IPS DF 4.7 (cell line): Measurements from ENCODE around the gene OR56A4.
"Not testable (repeated sequence)": the region's sequence is repeated elsewhere in the genome, so short reads cannot be mapped to it uniquely, and the experiment has no call there.

Source experiments
- DNase-seq: peaks from one replicate; pipeline ENCODE4 v3.0.0-alpha.2; 2013; ENCODE audit warnings: low spot score; ENCODE audit errors: extremely low read depth

OR56A4 gene

DNA sequence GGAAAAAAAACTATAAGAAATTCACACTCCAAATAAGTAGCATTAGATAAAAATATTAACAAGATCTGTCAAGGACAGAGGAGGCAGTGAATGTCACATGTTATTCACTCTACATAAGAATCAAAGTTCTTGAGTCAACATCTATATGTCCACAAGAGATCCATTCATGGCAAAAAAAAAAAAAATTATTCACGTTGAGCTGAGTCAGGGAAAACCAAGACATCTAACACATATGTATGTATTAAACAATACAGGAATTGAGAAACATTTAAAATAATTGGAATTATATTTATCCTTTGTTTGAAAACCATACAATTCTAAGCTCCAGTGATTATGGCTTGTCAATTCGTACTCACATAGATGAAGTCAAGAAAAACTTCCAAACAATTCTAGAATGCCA lies 39.8 kb downstream of the OR56A4 start:
- DNase-seq = no peak

- DNase-seq = not testable (repeated sequence)
These were observed 45.9 kb downstream of the OR56A4 start for GRCh38 chr11:5960704-5961320.

- no peak for DNase-seq
These were observed 51.2 kb downstream of the OR56A4 start for GRCh38 chr11:5955586-5955985.
